ENCODE results near the gene PTDSS2. TPM values are rescaled to one million over a fixed set of nuclear protein-coding genes. Genes with fewer than 3 reads are reported as not detected.

PTDSS2 gene
- total and polyA plus RNA-seq, 2 of the 13 experiments (the other 11 are each of a cell fraction or from before 2014, with no cell fraction given) = 21.7 to 26.4 TPM

- TF ChIP-seq, protein P1, sequence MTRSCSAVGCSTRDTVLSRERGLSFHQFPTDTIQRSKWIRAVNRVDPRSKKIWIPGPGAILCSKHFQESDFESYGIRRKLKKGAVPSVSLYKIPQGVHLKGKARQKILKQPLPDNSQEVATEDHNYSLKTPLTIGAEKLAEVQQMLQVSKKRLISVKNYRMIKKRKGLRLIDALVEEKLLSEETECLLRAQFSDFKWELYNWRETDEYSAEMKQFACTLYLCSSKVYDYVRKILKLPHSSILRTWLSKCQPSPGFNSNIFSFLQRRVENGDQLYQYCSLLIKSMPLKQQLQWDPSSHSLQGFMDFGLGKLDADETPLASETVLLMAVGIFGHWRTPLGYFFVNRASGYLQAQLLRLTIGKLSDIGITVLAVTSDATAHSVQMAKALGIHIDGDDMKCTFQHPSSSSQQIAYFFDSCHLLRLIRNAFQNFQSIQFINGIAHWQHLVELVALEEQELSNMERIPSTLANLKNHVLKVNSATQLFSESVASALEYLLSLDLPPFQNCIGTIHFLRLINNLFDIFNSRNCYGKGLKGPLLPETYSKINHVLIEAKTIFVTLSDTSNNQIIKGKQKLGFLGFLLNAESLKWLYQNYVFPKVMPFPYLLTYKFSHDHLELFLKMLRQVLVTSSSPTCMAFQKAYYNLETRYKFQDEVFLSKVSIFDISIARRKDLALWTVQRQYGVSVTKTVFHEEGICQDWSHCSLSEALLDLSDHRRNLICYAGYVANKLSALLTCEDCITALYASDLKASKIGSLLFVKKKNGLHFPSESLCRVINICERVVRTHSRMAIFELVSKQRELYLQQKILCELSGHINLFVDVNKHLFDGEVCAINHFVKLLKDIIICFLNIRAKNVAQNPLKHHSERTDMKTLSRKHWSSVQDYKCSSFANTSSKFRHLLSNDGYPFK (CRISPR knock-in tag; IDR thresholded peaks at IDR 0.05; ENCODE audit: borderline replicate concordance) = no peak
- TF ChIP-seq HMGA1 (CRISPR knock-in tag; conservative IDR thresholded peaks at IDR 0.05) (no peak), TAF15 (IDR thresholded peaks at IDR 0.05; ENCODE audit: low read depth, low read length, poor library complexity, severe bottlenecking) (no peak), ZNF20 (CRISPR knock-in tag; IDR thresholded peaks at IDR 0.05) (no peak), PRDM10 (CRISPR knock-in tag; IDR thresholded peaks at IDR 0.05; ENCODE audit: low read depth) (no peak), ZC3H13 (CRISPR knock-in tag; IDR thresholded peaks at IDR 0.05) (no peak)
These were observed 7.4 kb upstream of the PTDSS2 start (continued) for GRCh38 chr11:442611-443081.
